ENCODE results near the gene DUSP22. TPM values are rescaled to one million over a fixed set of nuclear protein-coding genes. Genes with fewer than 3 reads are reported as not detected.

Gene DUSP22
- total RNA-seq, 1 experiment from 2014 or later: 25.0 TPM

DNA sequence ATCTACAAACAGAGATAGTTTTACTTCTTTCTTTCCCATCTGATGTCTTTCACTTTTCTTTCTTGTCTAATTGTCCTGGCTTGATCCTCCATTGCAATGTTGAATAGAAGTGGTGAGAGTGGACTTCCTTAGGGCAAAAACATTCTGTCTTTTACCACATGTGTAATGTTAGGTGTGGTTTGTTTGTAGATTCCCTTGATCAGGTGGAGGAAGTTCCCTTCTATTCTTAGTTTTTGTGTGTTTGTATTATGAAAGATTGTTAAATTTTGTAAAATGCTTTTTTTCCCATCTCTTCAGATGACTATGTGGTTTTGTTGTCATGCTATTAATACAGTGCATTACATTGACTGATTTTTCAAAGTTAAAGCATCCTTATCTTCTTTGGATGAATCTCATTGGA is 41.6 kb upstream of the DUSP22 start:
- Histone ChIP-seq H3K14ac (ENCODE audit: insufficient read depth, low read length) (no peak overlapping the region), H3K18ac (ENCODE audit: insufficient read length, low read depth, low read length) (no peak overlapping the region), H3K27me3 (ENCODE audit: insufficient read depth, low read length) (no peaks in the 10 kb centered on the region), H3K9me3 (ENCODE audit: control insufficient read depth, low read depth, low read length) (no peaks in the 10 kb centered on the region), H4K91ac (ENCODE audit: insufficient read length, low read depth, low read length) (no peak overlapping the region), H3K23me2 (ENCODE audit: insufficient read length, low read depth, low read length, poor library complexity, severe bottlenecking) (no peaks in the 10 kb centered on the region), H3T11ph (ENCODE audit: low read length) (no peak overlapping the region), H2AK5ac (ENCODE audit: insufficient read length, low read length) (no peak overlapping the region), H2AFZ (ENCODE audit: low read length) (no peak overlapping the region), H2BK120ac (ENCODE audit: low read depth, low read length, poor library complexity, severe bottlenecking) (no peak overlapping the region), H3K4me2 (ENCODE audit: insufficient read depth, insufficient read length, low read length) (no peak overlapping the region), H3K23ac (ENCODE audit: insufficient read length, low read depth, low read length) (no peak overlapping the region), H3K4ac (ENCODE audit: low read depth, low read length) (no peak overlapping the region), H3K56ac (ENCODE audit: insufficient read length, low read depth, low read length) (no peak overlapping the region), H2BK12ac (ENCODE audit: insufficient read length, low read depth, low read length) (no peak overlapping the region), H3K79me2 (ENCODE audit: insufficient read depth, low read length) (no peaks in the 10 kb centered on the region), H4K20me1 (ENCODE audit: control insufficient read depth, insufficient read depth, insufficient read length) (no peaks in the 10 kb centered on the region), H4K8ac (replicated peaks; ENCODE audit: insufficient read length, low read depth, low read length) (no peak overlapping the region), H2BK20ac (ENCODE audit: low read depth, low read length, poor library complexity, severe bottlenecking) (no peak overlapping the region), H3K9ac (ENCODE audit: extremely low read depth, insufficient read length, low read length) (no peak overlapping the region), H3K4me1 (ENCODE audit: insufficient read depth, low read length) (no peaks in the 10 kb centered on the region), H4K5ac (ENCODE audit: insufficient read length, low read depth, low read length) (no peak overlapping the region), H2BK15ac (ENCODE audit: low read depth, low read length) (no peak overlapping the region), H3K79me1 (ENCODE audit: insufficient read depth, low read depth, low read length, poor library complexity, severe bottlenecking) (no peaks in the 10 kb centered on the region), H2BK5ac (ENCODE audit: insufficient read length, low read length) (no peak overlapping the region), H3K27ac (ENCODE audit: insufficient read length, low read depth, low read length) (no peak overlapping the region)
- no peaks in the 10 kb centered on the region for H3K4me1 Mint-ChIP-seq
- peaks cover 5% of the 10 kb centered on the region for H3K27me3 Mint-ChIP-seq (ENCODE audit: low read depth)
- TF ChIP-seq, protein P1, sequence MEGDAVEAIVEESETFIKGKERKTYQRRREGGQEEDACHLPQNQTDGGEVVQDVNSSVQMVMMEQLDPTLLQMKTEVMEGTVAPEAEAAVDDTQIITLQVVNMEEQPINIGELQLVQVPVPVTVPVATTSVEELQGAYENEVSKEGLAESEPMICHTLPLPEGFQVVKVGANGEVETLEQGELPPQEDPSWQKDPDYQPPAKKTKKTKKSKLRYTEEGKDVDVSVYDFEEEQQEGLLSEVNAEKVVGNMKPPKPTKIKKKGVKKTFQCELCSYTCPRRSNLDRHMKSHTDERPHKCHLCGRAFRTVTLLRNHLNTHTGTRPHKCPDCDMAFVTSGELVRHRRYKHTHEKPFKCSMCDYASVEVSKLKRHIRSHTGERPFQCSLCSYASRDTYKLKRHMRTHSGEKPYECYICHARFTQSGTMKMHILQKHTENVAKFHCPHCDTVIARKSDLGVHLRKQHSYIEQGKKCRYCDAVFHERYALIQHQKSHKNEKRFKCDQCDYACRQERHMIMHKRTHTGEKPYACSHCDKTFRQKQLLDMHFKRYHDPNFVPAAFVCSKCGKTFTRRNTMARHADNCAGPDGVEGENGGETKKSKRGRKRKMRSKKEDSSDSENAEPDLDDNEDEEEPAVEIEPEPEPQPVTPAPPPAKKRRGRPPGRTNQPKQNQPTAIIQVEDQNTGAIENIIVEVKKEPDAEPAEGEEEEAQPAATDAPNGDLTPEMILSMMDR (conservative IDR thresholded peaks at IDR 0.05): no peak
- H3K27ac Mint-ChIP-seq: no peak overlapping the region
- no peaks in the 10 kb centered on the region for H3K9me3 Mint-ChIP-seq
- no peak for DNase-seq
- H3K36me3 Mint-ChIP-seq (ENCODE audit: insufficient read depth in 1 of 3, low read depth in 3 of 3): no peaks in the 10 kb centered on the region
- H3K4me3 Mint-ChIP-seq: no peak overlapping the region

Measured in H9 (cell line).